Measurements from ENCODE around the gene CCDC137. TPM values are rescaled to one million over a fixed set of nuclear protein-coding genes. Genes with fewer than 3 reads are reported as not detected.
A peak's percentile ranks its signal among the peaks of the same experiment; 100 is the strongest.

CCDC137 gene
- total and polyA plus RNA-seq, 2 of the 13 experiments (the other 11 are each of a cell fraction or from before 2014, with no cell fraction given), result 14.6 to 39.1 TPM

DNA sequence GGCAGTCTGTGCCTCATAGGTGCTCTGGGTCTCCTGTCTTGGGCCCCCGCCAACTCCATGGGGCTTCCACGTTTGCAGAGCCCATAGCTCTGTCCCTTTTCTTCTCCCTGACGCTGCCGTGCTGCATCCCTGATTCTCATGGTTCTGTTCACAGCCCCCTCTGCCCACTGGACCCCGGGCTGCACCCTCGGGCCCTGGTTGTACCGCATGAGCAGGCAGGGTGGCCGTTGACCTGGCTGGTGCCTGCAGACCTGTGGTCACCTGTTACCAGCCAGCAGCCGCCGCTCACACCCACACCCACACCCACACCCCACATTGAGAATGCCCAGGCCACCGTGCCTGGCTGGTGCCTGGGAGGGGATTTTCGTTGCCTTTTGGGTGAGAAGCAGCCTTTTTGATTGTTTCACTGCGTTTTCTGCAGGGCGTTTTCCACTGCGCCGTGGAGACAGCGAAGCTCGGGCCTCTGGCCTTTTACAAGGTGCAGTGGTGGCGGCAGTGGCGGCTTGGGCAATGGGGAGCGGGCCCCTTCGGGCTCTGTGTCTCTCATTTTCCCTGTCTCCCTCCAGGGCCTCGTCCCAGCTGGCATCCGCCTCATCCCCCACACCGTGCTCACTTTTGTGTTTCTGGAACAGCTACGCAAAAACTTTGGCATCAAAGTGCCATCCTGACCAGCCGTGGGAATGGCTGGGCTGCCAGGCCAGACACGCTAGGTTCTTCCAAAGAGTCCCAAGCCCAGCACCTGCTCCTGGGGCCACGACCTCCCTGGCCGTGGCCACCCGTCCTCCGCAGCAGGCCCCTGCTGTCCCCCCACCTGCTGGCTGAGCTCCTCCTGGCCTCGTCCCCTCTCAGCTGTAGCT lies 53.1 kb downstream of the CCDC137 start:
- no TSS peak for BruUV-seq (replicated peaks)
- intact Hi-C loops (cut with micrococcal nuclease; ENCODE audit: unreplicated experiment), result no loop called here
- Histone ChIP-seq H3K4me3 (replicated peaks in 1 of 3; ENCODE audit: insufficient read depth in 1 of 3, low read depth in 2 of 3, low read length in 3 of 3) (no peak overlapping the region), H2AFZ (ENCODE audit: low read length) (no peak overlapping the region), H3K9ac (ENCODE audit: insufficient read depth, low read depth, low read length) (no peak overlapping the region), H3K4me1 (ENCODE audit: insufficient read depth, low read length) (peaks cover 30% of the 10 kb centered on the region), H3K4me2 (ENCODE audit: low read depth, low read length) (no peak overlapping the region), H3K36me3 (replicated peaks in 1 of 2; ENCODE audit: control insufficient read depth in 1 of 2, insufficient read depth in 2 of 2, low read length in 2 of 2) (peaks cover 19 to 47% of the 10 kb centered on the region in 2 experiments), H3K9me3 (ENCODE audit: low read length) (no peaks in the 10 kb centered on the region), H4K20me1 (ENCODE audit: insufficient read depth, low read length) (no peaks in the 10 kb centered on the region), H3K27me3 (ENCODE audit: control insufficient read depth in 1 of 2, insufficient read depth in 2 of 2, low read length in 2 of 2) (no peaks in the 10 kb centered on the region), H3K79me2 (ENCODE audit: insufficient read depth, low read length) (peaks cover 10% of the 10 kb centered on the region), H3K27ac (ENCODE audit: extremely low read length, insufficient read depth, low read length) (no peak overlapping the region)
- POLR2A ChIA-PET, result interaction anchor here (0.8 kb wide), 1 partner anchor 8 kb away, joined by 3 read pairs; no protein-coding TSS in a partner anchor
- 92% methylated on average over 32 of the region's 33 CpGs for WGBS (ENCODE audit: low lambda C conversion rate)
- CTCF ChIA-PET (ENCODE audit: low intra/inter-chr PET ratio, low total read pairs), result no interaction called here
- in situ Hi-C loops (cut with HindIII; ENCODE audit: extremely low pct_ligation_motif_present, low pct_unique_long_range_greater_than_20kb), result no loop called here
- FAIRE-seq (no peak), DNase-seq (ENCODE audit: low spot score) (no peak), ATAC-seq (no peak)
- TF ChIP-seq ZNF609 (CRISPR knock-in tag; IDR thresholded peaks at IDR 0.05; ENCODE audit: borderline replicate concordance) (no peak), AGO2 (optimal IDR thresholded peaks at IDR 0.05; ENCODE audit: low read depth, low read length) (peak; percentile 48), PHF8 (CRISPR knock-in tag; IDR thresholded peaks at IDR 0.05) (0 out of 2 replicates have a peak, but pooled peaks have one; percentile 7), ZNF264 (CRISPR knock-in tag; IDR thresholded peaks at IDR 0.05) (no peak), RBFOX2 (IDR thresholded peaks at IDR 0.05; ENCODE audit: low read depth, low read length) (peak; percentile 56), MIER3 (CRISPR knock-in tag; IDR thresholded peaks at IDR 0.05; ENCODE audit: borderline replicate concordance) (no peak), RFX5 (IDR thresholded peaks at IDR 0.05; ENCODE audit: low read depth, low read length) (0 out of 2 replicates have a peak, but pooled peaks have one; percentile 12)
- TF ChIP-seq, protein P1, sequence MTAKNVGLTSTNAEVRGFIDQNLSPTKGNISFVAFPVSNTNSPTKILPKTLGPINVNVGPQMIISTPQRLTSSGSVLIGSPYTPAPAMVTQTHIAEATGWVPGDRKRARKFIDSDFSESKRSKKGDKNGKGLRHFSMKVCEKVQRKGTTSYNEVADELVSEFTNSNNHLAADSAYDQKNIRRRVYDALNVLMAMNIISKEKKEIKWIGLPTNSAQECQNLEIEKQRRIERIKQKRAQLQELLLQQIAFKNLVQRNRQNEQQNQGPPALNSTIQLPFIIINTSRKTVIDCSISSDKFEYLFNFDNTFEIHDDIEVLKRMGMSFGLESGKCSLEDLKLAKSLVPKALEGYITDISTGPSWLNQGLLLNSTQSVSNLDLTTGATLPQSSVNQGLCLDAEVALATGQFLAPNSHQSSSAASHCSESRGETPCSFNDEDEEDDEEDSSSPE (CRISPR knock-in tag; IDR thresholded peaks at IDR 0.05), result no peak
- TF ChIP-seq, protein P2, sequence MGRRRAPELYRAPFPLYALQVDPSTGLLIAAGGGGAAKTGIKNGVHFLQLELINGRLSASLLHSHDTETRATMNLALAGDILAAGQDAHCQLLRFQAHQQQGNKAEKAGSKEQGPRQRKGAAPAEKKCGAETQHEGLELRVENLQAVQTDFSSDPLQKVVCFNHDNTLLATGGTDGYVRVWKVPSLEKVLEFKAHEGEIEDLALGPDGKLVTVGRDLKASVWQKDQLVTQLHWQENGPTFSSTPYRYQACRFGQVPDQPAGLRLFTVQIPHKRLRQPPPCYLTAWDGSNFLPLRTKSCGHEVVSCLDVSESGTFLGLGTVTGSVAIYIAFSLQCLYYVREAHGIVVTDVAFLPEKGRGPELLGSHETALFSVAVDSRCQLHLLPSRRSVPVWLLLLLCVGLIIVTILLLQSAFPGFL (CRISPR knock-in tag; IDR thresholded peaks at IDR 0.05), result no peak
- TF ChIP-seq, protein P3, sequence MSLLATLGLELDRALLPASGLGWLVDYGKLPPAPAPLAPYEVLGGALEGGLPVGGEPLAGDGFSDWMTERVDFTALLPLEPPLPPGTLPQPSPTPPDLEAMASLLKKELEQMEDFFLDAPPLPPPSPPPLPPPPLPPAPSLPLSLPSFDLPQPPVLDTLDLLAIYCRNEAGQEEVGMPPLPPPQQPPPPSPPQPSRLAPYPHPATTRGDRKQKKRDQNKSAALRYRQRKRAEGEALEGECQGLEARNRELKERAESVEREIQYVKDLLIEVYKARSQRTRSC (CRISPR knock-in tag; IDR thresholded peaks at IDR 0.05; ENCODE audit: low read depth), result no peak
